IPS DF 19.7 (cell line): Measurements from ENCODE around the gene PHEX.
"Not testable (repeated sequence)": the region's sequence is repeated elsewhere in the genome, so short reads cannot be mapped to it uniquely, and the experiment has no call there.

Experiments
- DNase-seq: peaks from one replicate; pipeline ENCODE4 v3.0.0-alpha.2; 2013; ENCODE audit warnings: low read depth, low spot score

PHEX gene

GRCh38 chrX:22237479-22237878, 205.4 kb downstream of the PHEX start:
- DNase-seq, result no peak

GRCh38 chrX:22246620-22247019, 214.5 kb downstream of the PHEX start:
- DNase-seq, result no peak

GRCh38 chrX:22247169-22247568, 215.0 kb downstream of the PHEX start:
- no peak for DNase-seq

GRCh38 chrX:22248401-22248800, 216.3 kb downstream of the PHEX start:
- no peak for DNase-seq

- no peak for DNase-seq
Observed at GRCh38 chrX:22249371-22249770, 217.2 kb downstream of the PHEX start.

GRCh38 chrX:22268706-22269105, 236.6 kb downstream of the PHEX start:
- DNase-seq, result no peak

- no peak for DNase-seq
Observed at GRCh38 chrX:22272613-22273012, 240.5 kb downstream of the PHEX start, which contains the start of gene CBLL2. Gene CBLL2 (plus strand): TSS chrX:22272913. CDS start chrX:22272992, 79 bp downstream.

GRCh38 chrX:22273714-22274317, 241.7 kb downstream of the PHEX start:
- no peak for DNase-seq

- DNase-seq, result no peak
Observed at GRCh38 chrX:22276781-22277180, 244.7 kb downstream of the PHEX start.

GRCh38 chrX:22278375-22278774, 246.2 kb downstream of the PHEX start:
- peak; percentile 5 for DNase-seq

GRCh38 chrX:22289209-22289608, 257.1 kb downstream of the PHEX start:
- not testable (repeated sequence) for DNase-seq

GRCh38 chrX:22296871-22297270, 264.7 kb downstream of the PHEX start:
- DNase-seq, result no peak

- no peak for DNase-seq
Observed at GRCh38 chrX:22300130-22300529, 268.0 kb downstream of the PHEX start.
